Breast epithelium (tissue), 4 donors: ENCODE measurements around the gene TUBA4A. TPM values are rescaled to one million over a fixed set of nuclear protein-coding genes. Genes with fewer than 3 reads are reported as not detected.

Experiments
- DNase-seq, 2 donors: peaks; one replicate each; pipeline ENCODE4 v3.0.0-alpha.2; 2019; ENCODE audit warnings: low spot score in 2 of 2
- H3K27ac ChIP-seq, 2 donors: fragments of 200-600 bp; sonication (generic) in 1 of 2; one replicate each; pipeline ENCODE4 v1.5.1; 2016 to 2019; ENCODE audit warnings: mild to moderate bottlenecking in 1 of 2
- H3K27me3 ChIP-seq, 2 donors: fragments of 200-600 bp; sonication (generic) in 1 of 2; one replicate each; pipeline versions ENCODE4 v1.5.1 to v1.6.0; 2017 to 2019; ENCODE audit warnings: control low read depth in 1 of 2, mild to moderate bottlenecking in 1 of 2
- H3K36me3 ChIP-seq: fragments of 200-600 bp; one replicate; pipeline ENCODE4 v1.5.1; 2019
- H3K4me1 ChIP-seq, 2 donors: fragments of 200-600 bp; sonication (generic); one replicate each; pipeline ENCODE4 v1.5.1; 2016 to 2019; ENCODE audit warnings: control low read depth in 1 of 2
- H3K4me3 ChIP-seq, 3 donors: fragments of 200-600 bp; sonication (generic); 1 replicate in 2 of 3; 2 replicates in 1 of 3; pipeline ENCODE4 v1.5.1; 2016 to 2019; ENCODE audit warnings: mild to moderate bottlenecking in 3 of 3, moderate library complexity in 2 of 3
- H3K9me3 ChIP-seq, 2 donors: fragments of 200-600 bp; sonication (generic) in 1 of 2; one replicate each; pipeline ENCODE4 v1.5.1; 2016 to 2019; ENCODE audit warnings: control low read depth in 1 of 2
- POLR2A ChIP-seq: fragments of 450-650 bp; IDR thresholded peaks from one replicate; pipeline ENCODE4 v1.6.1; 2016; ENCODE audit warnings: antibody characterized with exemption, mild to moderate bottlenecking, moderate library complexity
- POLR2AphosphoS5 ChIP-seq, 3 donors: sonication (generic); formaldehyde crosslinking; IDR thresholded peaks; one replicate each; pipeline ENCODE4 v1.6.1; 2017; ENCODE audit warnings: antibody characterized with exemption in 3 of 3
- intact Hi-C: fragments of 100-400 bp; cut with DNase I; formaldehyde crosslinking; loops from one replicate; pipeline ENCODE4 v1.15.1; 2023; ENCODE audit warnings: low total_unique reads
- total RNA-seq, 3 donors: library from RNA; depleted of rRNA; stranded (reverse); fragments of >200 nt; gene quantifications; one replicate each; pipeline ENCODE4 v1.1.0, GENCODE V29; 2016
- TF ChIP-seq, protein P1 (sequence below), 3 donors: fragments of 450-650 bp; IDR thresholded peaks; one replicate each; pipeline ENCODE4 v1.5.1; 2016 to 2017; ENCODE audit warnings: antibody characterized with exemption in 3 of 3, mild to moderate bottlenecking in 3 of 3, moderate library complexity in 3 of 3

TUBA4A gene
- total RNA-seq, 3 donors from 2014 or later, result 5.4 to 73.3 (median 48.8) TPM

DNA sequence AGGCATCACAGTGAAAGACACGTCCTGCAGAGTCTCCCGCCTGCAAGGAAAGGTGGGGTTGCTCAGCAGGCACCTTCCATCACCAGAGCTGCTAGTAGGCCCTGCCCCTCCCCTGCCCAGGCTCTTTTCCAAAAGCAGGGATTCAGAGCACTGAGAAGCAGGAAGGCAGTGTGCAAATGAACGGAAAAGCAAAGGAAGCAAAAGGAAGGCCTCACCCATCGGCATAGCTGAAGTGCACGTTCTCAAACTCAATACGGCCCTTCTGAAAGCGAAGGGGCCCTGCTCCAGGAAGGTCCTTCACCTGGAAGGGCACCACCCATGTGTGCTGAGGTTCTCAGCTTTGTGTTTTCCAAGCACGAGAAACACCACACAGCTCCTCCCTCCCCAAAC is 40.7 kb downstream of the TUBA4A start:
- Histone ChIP-seq H3K4me3 (no peak overlapping the region), H3K27me3 (no peaks in the 10 kb centered on the region), H3K36me3 (no peaks in the 10 kb centered on the region), H3K9me3 (no peaks in the 10 kb centered on the region), H3K27ac (no peak overlapping the region), H3K4me1 (peaks cover 2 to 10% of the 10 kb centered on the region in 2 donors)
- TF ChIP-seq, protein P1, sequence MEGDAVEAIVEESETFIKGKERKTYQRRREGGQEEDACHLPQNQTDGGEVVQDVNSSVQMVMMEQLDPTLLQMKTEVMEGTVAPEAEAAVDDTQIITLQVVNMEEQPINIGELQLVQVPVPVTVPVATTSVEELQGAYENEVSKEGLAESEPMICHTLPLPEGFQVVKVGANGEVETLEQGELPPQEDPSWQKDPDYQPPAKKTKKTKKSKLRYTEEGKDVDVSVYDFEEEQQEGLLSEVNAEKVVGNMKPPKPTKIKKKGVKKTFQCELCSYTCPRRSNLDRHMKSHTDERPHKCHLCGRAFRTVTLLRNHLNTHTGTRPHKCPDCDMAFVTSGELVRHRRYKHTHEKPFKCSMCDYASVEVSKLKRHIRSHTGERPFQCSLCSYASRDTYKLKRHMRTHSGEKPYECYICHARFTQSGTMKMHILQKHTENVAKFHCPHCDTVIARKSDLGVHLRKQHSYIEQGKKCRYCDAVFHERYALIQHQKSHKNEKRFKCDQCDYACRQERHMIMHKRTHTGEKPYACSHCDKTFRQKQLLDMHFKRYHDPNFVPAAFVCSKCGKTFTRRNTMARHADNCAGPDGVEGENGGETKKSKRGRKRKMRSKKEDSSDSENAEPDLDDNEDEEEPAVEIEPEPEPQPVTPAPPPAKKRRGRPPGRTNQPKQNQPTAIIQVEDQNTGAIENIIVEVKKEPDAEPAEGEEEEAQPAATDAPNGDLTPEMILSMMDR (IDR thresholded peaks at IDR 0.05), result no peak
- TF ChIP-seq POLR2A, result no peak
- no peak for TF ChIP-seq POLR2AphosphoS5 (IDR thresholded peaks at IDR 0.05)
- intact Hi-C loops, result no loop called here
- DNase-seq, result no peak

GRCh38 chr2:219210886-219211362 is 42.8 kb downstream of the TUBA4A start:
- Histone ChIP-seq H3K27ac (no peak overlapping the region), H3K27me3 (no peaks in the 10 kb centered on the region), H3K4me1 (peaks cover 5 to 13% of the 10 kb centered on the region in 2 donors), H3K4me3 (no peak overlapping the region), H3K9me3 (no peaks in the 10 kb centered on the region), H3K36me3 (no peaks in the 10 kb centered on the region)
- DNase-seq, result no peak
- intact Hi-C loops, result no loop called here
- TF ChIP-seq, protein P1 (IDR thresholded peaks at IDR 0.05), result no peak
- TF ChIP-seq POLR2A, result no peak
- TF ChIP-seq POLR2AphosphoS5 (IDR thresholded peaks at IDR 0.05), result no peak

DNA sequence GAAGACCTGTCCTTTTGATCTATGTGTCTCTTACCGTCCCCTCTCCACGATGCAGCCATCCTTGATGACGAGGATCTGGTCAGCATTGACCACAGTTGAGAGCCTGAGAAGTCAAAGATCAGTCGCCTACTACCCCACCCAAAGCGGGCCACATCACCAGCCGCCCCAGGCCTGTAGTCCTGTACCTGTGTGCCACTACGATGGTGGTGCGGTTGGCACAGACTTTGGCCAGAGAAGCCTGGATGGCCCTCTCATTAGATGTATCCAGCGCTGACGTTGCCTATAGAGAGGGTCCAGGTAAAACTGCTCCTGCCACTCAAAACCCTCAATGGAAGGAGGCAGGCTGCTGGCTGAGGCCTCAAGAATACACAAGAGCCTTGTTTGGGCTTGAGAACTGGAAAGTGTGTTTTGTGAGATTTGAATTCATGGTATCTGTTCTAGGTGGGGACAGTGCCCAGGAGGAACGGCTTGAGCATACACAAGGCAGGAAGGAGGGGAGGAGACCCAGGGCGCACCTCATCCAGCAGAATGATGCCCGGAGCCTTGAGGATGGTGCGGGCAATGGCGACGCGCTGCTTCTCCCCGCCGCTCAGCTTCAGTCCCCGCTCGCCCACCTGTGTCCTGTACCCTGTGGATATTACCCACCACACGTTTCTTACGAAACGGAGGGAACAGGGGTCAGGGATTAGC is 43.4 kb downstream of the TUBA4A start:
- Histone ChIP-seq H3K36me3 (no peaks in the 10 kb centered on the region), H3K27ac (no peak overlapping the region), H3K4me3 (no peak overlapping the region), H3K4me1 (peaks cover 5 to 13% of the 10 kb centered on the region in 2 donors), H3K9me3 (no peaks in the 10 kb centered on the region), H3K27me3 (no peaks in the 10 kb centered on the region)
- TF ChIP-seq, protein P1 (IDR thresholded peaks at IDR 0.05), result no peak
- TF ChIP-seq POLR2A, result no peak
- no peak for TF ChIP-seq POLR2AphosphoS5 (IDR thresholded peaks at IDR 0.05)
- no peak for DNase-seq
- intact Hi-C loops, result no loop called here

GRCh38 chr2:219209236-219210195 is 44.2 kb downstream of the TUBA4A start:
- no peaks in the 10 kb centered on the region for H3K9me3 ChIP-seq
- no peak for DNase-seq
- H3K27me3 ChIP-seq, result no peaks in the 10 kb centered on the region
- no peaks in the 10 kb centered on the region for H3K36me3 ChIP-seq
- peak overlapping the region; percentile 2 to 91 for H3K27ac ChIP-seq
- intact Hi-C loops, result no loop called here
- H3K4me3 ChIP-seq, result no peak overlapping the region
- H3K4me1 ChIP-seq, result peaks cover 5 to 13% of the 10 kb centered on the region in 2 donors
- TF ChIP-seq POLR2A (no peak), POLR2AphosphoS5 (IDR thresholded peaks at IDR 0.05) (no peak)
- TF ChIP-seq, protein P1 (IDR thresholded peaks at IDR 0.05), result no peak
